Lung microvascular endothelial cell (primary cell): ENCODE data around the gene SMARCC1. TPM values are rescaled to one million over a fixed set of nuclear protein-coding genes. Genes with fewer than 3 reads are reported as not detected.
"Not testable (repeated sequence)": the region's sequence is repeated elsewhere in the genome, so short reads cannot be mapped to it uniquely, and the experiment has no call there.

Source experiments
- DNase-seq, 2 donors: peaks; one replicate each; pipeline versions ENCODE4 v3.0.0 to v3.0.0-alpha.2; 2010; ENCODE audit warnings: low read depth in 2 of 2
- total RNA-seq: library from RNA; depleted of rRNA; stranded (reverse); fragments of >200 nt; gene quantifications from 2 replicates; pipeline ENCODE4 v1.2.1, GENCODE V29; 2014

The SMARCC1 gene
- total RNA-seq, result 24.0 and 27.0 TPM in 2 replicates

- DNase-seq, result peak; percentile 98 to 99
Observed at GRCh38 chr3:47781685-47782445, at the start of gene SMARCC1. Gene SMARCC1 (minus strand): TSS chr3:47781893. CDS start chr3:47781797, 96 bp downstream.

GRCh38 chr3:47829482-47829881 is 47.8 kb upstream of the SMARCC1 start:
- DNase-seq, result not testable (repeated sequence)

DNA sequence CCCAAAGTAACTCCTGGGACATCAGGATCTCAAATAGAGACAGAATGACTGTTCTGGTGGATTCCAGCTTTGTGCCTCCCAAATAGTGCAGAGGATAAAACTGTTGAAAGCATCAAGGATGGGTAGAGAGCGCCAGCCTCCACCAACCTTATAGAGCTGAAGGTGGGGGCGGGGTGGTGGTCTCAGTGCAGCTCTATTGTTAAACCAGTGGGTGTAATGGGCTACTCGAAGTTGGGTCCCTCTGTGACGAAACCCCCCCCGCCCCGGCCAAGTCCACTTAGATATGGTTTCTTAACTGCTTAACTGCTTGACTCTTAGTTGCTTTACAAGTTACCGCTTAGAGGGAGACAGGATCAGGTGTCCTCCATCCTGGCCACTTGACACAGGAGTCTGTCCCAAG is 43.9 kb upstream of the SMARCC1 start:
- no peak for DNase-seq

- peak; percentile 87 to 93 for DNase-seq
Observed at GRCh38 chr3:47824541-47825473, 43.1 kb upstream of the SMARCC1 start.

DNA sequence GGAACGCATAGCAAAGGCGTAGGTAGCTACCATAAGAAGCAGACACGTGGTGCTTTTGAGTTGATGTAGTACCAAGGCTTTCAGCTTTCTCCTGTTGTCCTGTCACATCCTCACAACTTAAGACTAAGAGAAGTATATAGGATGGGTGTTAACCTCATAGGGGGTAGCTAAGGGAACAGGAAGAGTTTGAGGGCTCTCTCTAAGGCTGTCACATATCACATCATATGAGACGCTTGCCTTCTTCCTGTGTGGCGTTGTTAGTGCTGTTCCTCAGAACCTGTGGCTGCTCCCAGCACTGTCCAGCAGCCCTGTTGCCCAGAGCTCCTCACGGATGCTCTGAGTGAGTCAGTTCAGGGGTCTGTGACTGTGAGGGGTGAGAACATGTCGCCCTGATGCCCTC is 35.9 kb upstream of the SMARCC1 start:
- DNase-seq, result no peak

- no peak for DNase-seq
Observed at GRCh38 chr3:47813551-47814177, 32.0 kb upstream of the SMARCC1 start.

DNA sequence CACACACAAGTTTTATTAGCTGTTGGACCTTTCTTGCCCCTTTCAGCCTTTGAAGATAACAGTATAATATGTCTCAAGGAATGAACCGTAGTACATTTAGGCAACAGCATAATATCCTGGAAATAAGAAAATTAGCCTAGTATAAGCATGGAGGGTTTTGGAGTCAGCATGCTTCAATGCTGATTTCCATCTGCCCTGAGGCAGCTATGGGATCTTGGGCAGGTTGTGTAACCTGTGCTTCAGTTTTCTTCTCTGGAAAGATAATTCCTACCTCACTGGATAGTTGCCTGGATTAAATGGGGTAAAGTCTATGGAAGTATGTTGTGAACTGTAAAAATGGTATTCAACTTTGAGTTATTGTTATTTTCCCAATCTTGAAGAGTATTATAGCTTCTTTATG is 22.9 kb upstream of the SMARCC1 start:
- no peak for DNase-seq

GRCh38 chr3:47803480-47804025 is 21.9 kb upstream of the SMARCC1 start:
- DNase-seq, result peak in 1 of 2 donors; percentile 28

DNA sequence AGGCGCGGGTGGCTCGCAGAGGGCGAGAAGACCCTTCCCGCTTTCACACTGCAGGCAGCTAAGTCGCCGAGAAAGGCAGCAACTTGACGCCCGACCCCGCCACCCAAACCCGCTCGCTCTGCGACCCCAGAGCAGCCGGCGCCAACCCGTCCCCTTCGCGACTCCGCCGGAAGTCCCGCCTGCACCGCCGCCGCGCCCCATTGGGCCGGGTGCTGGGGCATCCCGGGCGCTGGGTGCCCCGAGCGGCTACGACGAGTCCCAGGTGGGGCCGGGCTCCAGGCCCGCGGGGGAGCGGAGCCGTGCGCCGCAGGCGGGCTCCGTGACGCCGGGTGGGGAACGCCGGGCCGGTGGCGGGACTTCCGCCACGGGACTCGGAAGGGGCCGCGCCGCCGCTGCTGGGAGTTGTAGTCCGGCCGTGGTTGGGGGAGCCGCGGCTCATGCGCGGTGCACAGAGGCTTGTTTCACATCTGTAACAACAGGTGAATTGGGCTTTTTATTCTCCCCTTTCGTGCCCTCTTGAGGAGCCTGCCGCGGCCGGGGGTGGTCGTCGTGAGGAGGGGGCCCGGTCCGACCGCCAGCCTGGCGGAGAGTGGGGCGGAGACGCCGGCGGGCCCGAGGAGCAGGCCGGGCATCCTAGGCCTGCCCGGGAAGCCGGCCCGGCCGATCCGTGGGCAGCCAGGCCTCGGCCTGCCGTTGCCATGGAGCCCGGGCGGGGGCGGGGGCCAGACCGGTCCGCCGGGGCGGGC is 21.2 kb upstream of the SMARCC1 start, which contains the start of gene DHX30:
DHX30 (plus strand) TSS at position 405 of the 746 bp plus-strand sequence. CDS start 7,546 bp downstream, outside the sequence.
- peak; percentile 90 to 93 for DNase-seq

- DNase-seq, result peak; percentile 17 to 21
Observed at GRCh38 chr3:47799733-47800132, 18.0 kb upstream of the SMARCC1 start.

GRCh38 chr3:47794544-47794943 is 12.9 kb upstream of the SMARCC1 start:
- no peak for DNase-seq

DNA sequence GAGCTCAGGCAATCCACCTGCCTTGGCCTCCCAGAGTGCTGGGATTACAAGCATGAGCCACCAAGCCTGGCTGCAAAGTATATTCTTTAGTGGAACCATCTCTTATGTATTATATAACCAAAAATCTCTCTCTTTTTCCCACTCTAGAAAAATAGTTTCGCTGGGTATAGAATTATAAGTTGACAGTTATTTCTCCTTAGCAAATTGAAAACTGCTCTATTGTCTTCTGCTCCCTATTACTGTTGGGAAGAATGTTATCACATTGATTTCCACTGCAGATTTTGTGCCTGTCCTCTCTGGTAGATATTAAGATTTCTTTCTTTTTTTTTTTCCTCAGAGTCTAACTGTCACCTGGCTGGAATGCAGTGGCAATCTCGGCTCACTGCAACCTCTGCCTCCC is 11.0 kb upstream of the SMARCC1 start:
- no peak for DNase-seq

DNA sequence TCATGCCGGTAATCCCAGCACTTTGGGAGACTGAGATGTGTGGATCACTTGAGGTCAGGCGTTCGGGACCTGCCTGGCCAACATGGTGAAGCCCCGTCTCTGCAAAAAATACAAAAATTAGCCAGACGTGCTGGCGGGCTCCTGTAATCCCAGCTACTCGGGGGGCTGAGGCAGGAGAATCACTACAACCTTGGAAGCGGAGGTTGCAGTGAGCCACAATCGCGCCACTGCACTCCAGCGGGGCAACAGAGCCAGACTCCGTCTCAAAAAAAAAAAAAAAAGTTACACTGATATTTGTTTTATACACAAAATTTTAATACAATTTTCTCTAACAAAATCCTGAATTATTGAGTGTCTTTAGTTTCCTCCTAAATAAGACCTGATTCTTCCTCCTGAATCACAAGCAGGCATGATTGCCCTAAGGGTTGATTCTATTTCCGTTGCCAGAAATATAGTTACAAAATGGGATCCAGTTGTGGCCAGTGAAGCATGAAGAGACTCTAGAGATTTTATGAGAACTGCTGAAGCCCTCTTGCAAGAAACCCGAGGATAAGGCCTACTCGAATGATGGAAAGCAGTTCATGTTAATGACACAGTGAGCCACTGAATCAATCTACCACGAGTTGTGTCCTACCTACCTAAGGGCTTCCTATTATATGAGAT is 9.6 kb upstream of the SMARCC1 start:
- no peak for DNase-seq

- DNase-seq, result no peak
Observed at GRCh38 chr3:47783673-47784072, 2.0 kb upstream of the SMARCC1 start.

DNA sequence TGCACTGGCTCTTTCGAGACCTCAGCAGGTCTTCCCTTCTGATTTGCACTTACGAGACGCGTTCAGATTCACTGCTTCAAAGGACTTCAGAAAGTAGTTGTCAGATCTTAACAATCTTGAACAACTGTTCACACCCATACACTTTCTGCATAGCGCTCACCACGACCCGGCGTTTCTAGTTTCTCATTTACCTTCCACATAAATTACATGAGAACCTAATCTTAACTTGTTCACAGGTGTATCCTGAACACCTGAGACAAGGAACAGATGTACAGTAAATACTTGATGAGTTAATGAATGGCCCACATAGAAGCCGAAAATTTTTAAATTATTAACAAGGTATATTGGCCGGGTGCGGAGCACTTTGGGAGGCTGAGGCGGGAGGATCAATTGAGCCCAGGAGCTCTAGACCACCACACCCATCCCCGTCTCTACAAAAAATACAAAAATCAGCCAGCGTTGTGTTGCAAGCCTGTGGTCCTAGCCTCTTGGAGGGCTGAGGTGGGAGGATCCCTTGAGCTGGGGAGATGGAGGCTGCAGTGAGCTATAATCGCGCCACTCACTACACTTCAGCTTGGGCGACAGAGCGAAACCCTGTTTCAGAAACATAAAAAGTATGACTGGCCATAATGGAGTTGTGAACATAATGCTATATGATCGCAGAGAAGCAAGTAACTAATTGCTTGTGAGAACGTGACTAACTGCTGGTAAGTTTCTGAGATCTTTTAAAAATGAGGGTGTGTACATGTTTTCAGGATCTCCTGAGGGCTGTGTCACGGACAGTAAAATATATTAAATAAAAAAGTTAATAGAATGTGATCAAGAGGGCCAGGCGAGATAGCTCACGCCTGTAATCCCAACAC is 984 bp upstream of the SMARCC1 start:
- DNase-seq, result no peak

GRCh38 chr3:47780741-47781684 is 680 bp downstream of the SMARCC1 start:
- peak; percentile 48 to 64 for DNase-seq

GRCh38 chr3:47778746-47779145 is 2.9 kb downstream of the SMARCC1 start:
- DNase-seq, result no peak

- DNase-seq, result no peak
Observed at GRCh38 chr3:47772788-47773187, 8.9 kb downstream of the SMARCC1 start.
